ENCODE data around the gene MGME1.

DNA sequence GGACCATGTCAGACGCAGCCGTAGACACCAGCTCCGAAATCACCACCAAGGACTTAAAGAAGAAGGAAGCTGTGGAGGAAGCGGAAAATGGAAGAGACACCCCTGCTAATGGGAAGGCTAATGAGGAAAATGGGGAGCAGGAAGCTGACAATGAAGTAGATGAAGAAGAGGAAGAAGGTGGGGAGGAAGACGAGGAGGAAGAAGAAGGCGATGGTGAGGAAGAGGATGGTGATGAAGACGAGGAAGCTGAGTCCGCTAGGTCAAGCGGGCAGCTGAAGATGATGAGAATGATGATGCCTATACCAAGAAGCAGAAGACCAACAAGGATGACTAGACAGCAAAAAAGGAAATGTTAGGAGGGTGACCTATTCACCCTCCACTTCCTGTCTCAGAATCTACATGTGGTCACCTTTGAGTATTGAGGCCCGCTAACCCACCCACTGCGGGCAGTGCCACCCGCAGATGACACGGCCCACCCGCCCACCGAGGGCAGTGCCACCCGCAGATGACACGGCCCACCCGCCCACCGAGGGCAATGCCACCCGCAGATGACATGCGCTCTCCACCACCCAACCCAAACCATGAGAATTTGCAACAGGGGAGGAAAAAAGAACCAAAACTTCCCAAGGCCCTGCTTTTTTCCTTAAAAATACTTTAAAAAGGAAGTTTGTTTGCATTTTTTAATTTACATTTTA is 43.3 kb downstream of the MGME1 start:
- TF ChIP-seq, protein P1, sequence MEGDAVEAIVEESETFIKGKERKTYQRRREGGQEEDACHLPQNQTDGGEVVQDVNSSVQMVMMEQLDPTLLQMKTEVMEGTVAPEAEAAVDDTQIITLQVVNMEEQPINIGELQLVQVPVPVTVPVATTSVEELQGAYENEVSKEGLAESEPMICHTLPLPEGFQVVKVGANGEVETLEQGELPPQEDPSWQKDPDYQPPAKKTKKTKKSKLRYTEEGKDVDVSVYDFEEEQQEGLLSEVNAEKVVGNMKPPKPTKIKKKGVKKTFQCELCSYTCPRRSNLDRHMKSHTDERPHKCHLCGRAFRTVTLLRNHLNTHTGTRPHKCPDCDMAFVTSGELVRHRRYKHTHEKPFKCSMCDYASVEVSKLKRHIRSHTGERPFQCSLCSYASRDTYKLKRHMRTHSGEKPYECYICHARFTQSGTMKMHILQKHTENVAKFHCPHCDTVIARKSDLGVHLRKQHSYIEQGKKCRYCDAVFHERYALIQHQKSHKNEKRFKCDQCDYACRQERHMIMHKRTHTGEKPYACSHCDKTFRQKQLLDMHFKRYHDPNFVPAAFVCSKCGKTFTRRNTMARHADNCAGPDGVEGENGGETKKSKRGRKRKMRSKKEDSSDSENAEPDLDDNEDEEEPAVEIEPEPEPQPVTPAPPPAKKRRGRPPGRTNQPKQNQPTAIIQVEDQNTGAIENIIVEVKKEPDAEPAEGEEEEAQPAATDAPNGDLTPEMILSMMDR (IDR thresholded peaks at IDR 0.05) = no peak
- no peak for TF ChIP-seq POLR2A (IDR thresholded peaks at IDR 0.05)
- TF ChIP-seq EP300 (IDR thresholded peaks at IDR 0.05) = no peak
